Mesothelial cell of epicardium (in vitro differentiated cells): ENCODE data around the gene GOLGA6C. TPM values are rescaled to one million over a fixed set of nuclear protein-coding genes. Genes with fewer than 3 reads are reported as not detected.
A peak's percentile ranks its signal among the peaks of the same experiment; 100 is the strongest.
"Not testable (repeated sequence)": the region's sequence is repeated elsewhere in the genome, so short reads cannot be mapped to it uniquely, and the experiment has no call there.

Experiments
- DNase-seq, 2 experiments: peaks; one replicate each; pipeline ENCODE4 v3.0.0; 2021; ENCODE audit warnings: low spot score in 2 of 2; ENCODE audit not compliant: unreplicated experiment in 2 of 2
- H3K27ac Mint-ChIP-seq: 2 replicates; pipeline ENCODE4 v1.8.0; 2021; ENCODE audit warnings: mixed read lengths
- H3K27me3 Mint-ChIP-seq: 2 replicates; pipeline ENCODE4 v1.8.0; 2021; ENCODE audit warnings: low read depth, mixed read lengths
- H3K36me3 Mint-ChIP-seq: 2 replicates; pipeline ENCODE4 v1.8.0; 2021; ENCODE audit warnings: mixed read lengths
- H3K4me1 Mint-ChIP-seq: 2 replicates; pipeline ENCODE4 v1.8.0; 2021; ENCODE audit warnings: mixed read lengths
- H3K4me3 Mint-ChIP-seq: 2 replicates; pipeline ENCODE4 v1.8.0; 2021; ENCODE audit warnings: mild to moderate bottlenecking, moderate library complexity, mixed read lengths
- H3K9me3 Mint-ChIP-seq: 2 replicates; pipeline ENCODE4 v1.8.0; 2021; ENCODE audit warnings: mixed read lengths
- CTCF ChIP-seq: fragments of 200-600 bp; sonication (generic); IDR thresholded peaks from one replicate; pipeline ENCODE4 v1.5.0; 2021; ENCODE audit warnings: antibody characterized with exemption; ENCODE audit not compliant: unreplicated experiment
- total RNA-seq: library from RNA; stranded (reverse); gene quantifications from 3 replicates; pipeline ENCODE4 v1.2.1, GENCODE V29; 2021

The GOLGA6C gene
- total RNA-seq, 1 donor from 2014 or later, result 0.20 TPM

DNA sequence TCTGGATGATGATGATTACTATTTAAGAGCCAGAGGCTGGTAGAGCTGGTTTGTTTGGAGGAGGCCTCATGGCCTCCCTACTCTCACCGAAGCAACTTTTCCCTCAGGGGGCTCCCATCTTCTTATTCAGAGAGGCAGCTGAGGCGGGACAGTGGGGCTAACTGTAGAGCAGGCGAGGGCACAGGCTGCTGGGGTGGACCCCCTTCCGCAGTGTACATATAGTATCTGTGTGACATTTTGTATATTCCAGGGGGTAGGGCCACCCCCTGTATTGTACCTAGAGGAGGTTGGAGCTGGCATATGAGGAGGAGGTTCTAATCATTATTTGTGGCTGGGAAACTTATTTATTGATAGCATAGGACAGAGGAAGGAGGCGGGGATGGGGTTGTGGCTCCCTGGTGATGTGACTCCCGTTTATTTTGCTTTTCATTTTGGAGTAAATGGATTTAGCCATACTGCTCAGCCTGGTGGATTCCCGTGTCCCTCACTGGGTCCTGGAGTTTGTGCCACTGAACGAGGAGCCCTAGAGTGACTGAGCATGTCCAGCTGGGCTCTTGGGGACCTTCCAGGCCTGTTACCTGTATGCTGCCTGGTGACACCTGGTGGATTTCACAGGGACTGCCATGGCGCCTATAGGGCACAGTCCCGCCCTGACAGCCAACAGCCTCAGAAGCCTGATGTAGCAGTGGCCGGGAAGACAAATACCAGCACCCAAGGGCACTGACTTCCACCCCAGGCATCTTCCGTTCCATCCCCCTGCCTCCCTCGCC is 40.6 kb downstream of the GOLGA6C start:
- not testable (repeated sequence) for H3K27me3 Mint-ChIP-seq, DNase-seq

DNA sequence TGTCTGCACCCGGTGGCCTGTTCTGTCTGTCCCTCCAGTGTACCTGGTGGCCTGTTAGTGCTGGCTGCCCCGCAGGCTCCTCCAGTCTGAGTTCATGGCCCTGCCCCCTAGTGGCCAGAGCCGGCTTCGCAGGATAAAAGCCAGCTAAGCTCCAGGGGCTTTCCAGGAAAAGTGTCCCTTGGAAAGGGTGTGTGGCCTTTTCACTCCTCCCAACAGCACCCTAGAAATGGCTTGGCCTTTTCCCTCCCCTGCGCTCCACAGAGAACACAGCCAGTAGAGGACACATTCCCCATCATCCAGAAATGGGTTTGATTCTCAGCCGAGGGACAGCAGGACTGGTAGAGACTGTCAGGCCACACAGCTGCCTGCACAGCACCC is 41.2 kb downstream of the GOLGA6C start:
- not testable (repeated sequence) for H3K36me3 Mint-ChIP-seq, H3K4me1 Mint-ChIP-seq, H3K27ac Mint-ChIP-seq, H3K27me3 Mint-ChIP-seq, H3K4me3 Mint-ChIP-seq, H3K9me3 Mint-ChIP-seq
- peak in 1 of 2 experiments; percentile 82 for DNase-seq
- peak; percentile 77 for TF ChIP-seq CTCF

More for the DNA sequence above, 40.6 kb downstream of the GOLGA6C start:
- not testable (repeated sequence) for H3K4me3 Mint-ChIP-seq, H3K27ac Mint-ChIP-seq, H3K36me3 Mint-ChIP-seq, H3K4me1 Mint-ChIP-seq, H3K9me3 Mint-ChIP-seq

DNA sequence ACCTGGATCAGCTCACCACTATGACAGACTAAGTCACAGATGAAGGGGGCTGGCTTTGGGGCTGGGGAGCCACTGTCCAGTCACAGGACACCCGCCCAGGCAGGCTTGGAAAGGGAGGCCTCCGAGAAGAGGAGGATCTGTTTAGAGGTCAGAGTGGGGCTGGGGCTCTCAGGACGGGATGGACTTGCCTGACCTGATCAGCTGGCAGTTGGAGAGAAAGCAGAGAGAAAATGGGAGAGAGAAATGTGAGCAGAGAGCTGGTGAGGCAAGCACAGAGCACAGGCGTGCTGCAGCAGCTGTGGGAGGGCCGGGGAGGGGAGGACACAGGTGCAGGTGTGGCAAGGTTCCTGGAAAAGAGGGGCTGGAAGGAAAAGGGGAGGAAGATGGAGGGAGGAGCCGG is 41.9 kb downstream of the GOLGA6C start:
- H3K27me3 Mint-ChIP-seq, result peaks cover 15% of the 10 kb centered on the region

DNA sequence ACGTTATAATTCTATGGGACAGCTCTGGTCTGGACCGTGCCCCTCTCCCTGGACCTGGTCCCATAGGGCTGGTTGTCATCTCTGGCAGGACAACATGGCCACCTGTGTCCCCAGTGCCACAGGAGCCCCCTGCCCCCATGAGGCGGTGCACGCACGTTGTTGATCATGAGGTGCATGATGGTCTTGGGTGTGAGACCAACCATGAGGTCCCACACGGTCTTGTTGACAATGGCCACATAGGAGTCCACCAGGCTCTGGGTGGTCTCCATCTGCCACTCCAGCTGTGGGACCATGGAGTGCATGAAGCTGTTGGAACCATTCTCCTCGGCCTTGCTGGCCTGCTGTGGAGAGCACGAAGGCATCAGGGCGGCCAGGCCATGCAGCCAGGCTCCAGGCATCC is 44.2 kb downstream of the GOLGA6C start:
- H3K9me3 Mint-ChIP-seq, result no peaks in the 10 kb centered on the region
- no peak for DNase-seq
- no peak overlapping the region for H3K4me3 Mint-ChIP-seq
- TF ChIP-seq CTCF, result no peak
- H3K4me1 Mint-ChIP-seq, result peaks cover 6% of the 10 kb centered on the region
- no peak overlapping the region for H3K27ac Mint-ChIP-seq
- peaks cover 32% of the 10 kb centered on the region for H3K27me3 Mint-ChIP-seq
- no peaks in the 10 kb centered on the region for H3K36me3 Mint-ChIP-seq

More for the DNA sequence above, 41.9 kb downstream of the GOLGA6C start:
- H3K4me3 Mint-ChIP-seq, DNase-seq, H3K36me3 Mint-ChIP-seq, H3K4me1 Mint-ChIP-seq, H3K9me3 Mint-ChIP-seq: not testable (repeated sequence)
- peak overlapping the region; percentile 33 for H3K27ac Mint-ChIP-seq

DNA sequence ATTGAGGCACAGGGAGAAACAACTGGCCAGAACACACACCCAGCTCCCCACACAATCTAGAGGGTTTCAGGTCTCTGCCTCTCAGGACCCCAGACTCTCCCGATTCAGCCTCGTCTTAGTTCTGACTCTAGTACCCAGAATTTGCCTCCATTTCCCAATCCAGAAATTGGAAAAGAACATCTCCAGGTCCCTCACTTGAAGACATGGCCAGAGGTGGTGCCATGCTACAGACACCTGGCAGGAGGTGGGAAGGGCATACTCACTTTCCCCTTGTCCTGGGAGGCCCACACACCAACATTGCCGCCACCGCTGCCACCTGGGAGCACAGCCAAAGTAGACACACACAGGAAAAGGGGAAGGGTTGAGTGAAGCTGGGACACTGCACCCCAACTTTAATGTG is 44.6 kb downstream of the GOLGA6C start:
- H3K4me3 Mint-ChIP-seq, H3K4me1 Mint-ChIP-seq, H3K27ac Mint-ChIP-seq, H3K9me3 Mint-ChIP-seq, H3K36me3 Mint-ChIP-seq, DNase-seq: not testable (repeated sequence)
- peaks cover 35% of the 10 kb centered on the region for H3K27me3 Mint-ChIP-seq

DNA sequence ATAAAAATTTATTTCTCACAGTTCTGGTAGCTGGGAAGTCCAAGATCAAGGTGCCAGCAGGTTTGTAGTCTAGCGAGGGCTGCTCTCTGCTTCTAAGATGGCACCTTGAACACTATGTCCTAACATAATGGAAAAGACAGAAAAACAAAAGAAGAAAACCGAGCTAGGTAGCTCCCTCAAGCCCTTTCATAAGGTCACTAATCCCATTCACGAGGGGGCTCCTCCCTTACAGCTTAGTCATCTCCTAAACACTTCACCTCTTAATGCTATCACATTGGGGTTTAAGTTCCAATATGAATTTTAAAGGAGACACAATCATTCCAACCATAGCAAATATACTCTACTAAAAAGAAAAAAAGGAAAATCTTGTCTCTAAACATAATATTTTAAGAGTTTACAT is 48.1 kb downstream of the GOLGA6C start:
- H3K27me3 Mint-ChIP-seq, result peaks cover 53% of the 10 kb centered on the region
- DNase-seq, result no peak
- no peak overlapping the region for H3K4me3 Mint-ChIP-seq
- H3K9me3 Mint-ChIP-seq, result no peaks in the 10 kb centered on the region
- no peak for TF ChIP-seq CTCF
- H3K36me3 Mint-ChIP-seq, result no peaks in the 10 kb centered on the region
- no peak overlapping the region for H3K27ac Mint-ChIP-seq
- H3K4me1 Mint-ChIP-seq, result no peaks in the 10 kb centered on the region

DNA sequence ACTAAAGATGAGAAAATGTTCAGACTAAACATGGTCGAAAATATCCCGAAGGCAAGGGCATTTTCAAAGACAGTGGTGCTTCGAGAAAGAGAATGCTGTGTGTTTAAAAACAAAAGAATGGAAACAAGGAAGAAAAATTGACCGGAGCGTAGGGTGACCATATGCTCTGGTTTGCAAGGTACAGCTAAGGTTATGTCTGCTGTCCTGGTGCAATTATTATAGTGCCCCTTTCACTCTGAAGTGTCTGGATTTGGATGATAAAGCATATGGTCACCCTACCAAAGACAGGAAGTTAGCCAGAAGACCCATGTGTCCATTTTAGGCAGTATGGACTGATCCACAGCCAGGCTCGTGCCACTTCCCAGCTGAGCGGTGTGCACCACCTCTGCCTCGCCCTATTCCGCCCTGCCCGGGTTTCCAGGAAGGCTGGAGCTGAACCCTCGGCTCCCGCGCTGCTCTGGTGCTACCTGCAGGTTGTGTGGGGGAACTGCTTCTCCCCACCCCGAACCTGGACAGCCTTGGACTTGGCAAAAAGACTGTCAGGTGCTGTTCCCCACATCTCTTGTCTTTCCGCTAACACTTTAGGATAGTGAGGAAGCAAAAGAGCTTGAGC is 49.8 kb downstream of the GOLGA6C start:
- H3K9me3 Mint-ChIP-seq, result no peaks in the 10 kb centered on the region
- H3K36me3 Mint-ChIP-seq, result no peaks in the 10 kb centered on the region
- DNase-seq, result peak in 1 of 2 experiments; percentile 47
- H3K27me3 Mint-ChIP-seq, result peaks cover 61% of the 10 kb centered on the region
- no peak overlapping the region for H3K4me3 Mint-ChIP-seq
- no peak for TF ChIP-seq CTCF
- H3K4me1 Mint-ChIP-seq, result no peaks in the 10 kb centered on the region
- H3K27ac Mint-ChIP-seq, result no peak overlapping the region
